ENCODE measurements around the gene THAP7. TPM values are rescaled to one million over a fixed set of nuclear protein-coding genes. Genes with fewer than 3 reads are reported as not detected.
A peak's percentile ranks its signal among the peaks of the same experiment; 100 is the strongest.

The THAP7 gene
- total and polyA plus RNA-seq, 11 donors, result 15.3 to 39.0 (median 20.3) TPM

- TF ChIP-seq CTCF (IDR thresholded peaks at IDR 0.05) (no peak), POLR2A (IDR thresholded peaks at IDR 0.05) (no peak)
- Histone ChIP-seq H3K27me3 (peaks cover 0 to 29% (median 11%) of the 10 kb centered on the region in 9 donors), H3K4me1 (peaks cover 0 to 21% (median 5%) of the 10 kb centered on the region in 12 donors), H3K9me3 (no peaks in the 10 kb centered on the region), H3K27ac (no peak overlapping the region), H3K36me3 (no peaks in the 10 kb centered on the region), H3K4me3 (peak overlapping the region in 10 of 12 donors; percentile 23 to 55 (median 42))
- WGBS, 4 donors, result 2 to 24% (median 7%) methylated on average over 2 to 28 of the region's 28 CpGs
- intact Hi-C loops (cut with DNase I), result loop anchor here in 4 of 10 donors (5.0 to 10.0 kb wide), 6 partner anchors 47 to 110 kb away; partner anchors contain the start of genes CRKL (in 2 of the 4) and P2RX6 (in 1 of the 4)
- DNase-seq (no peak), ATAC-seq (no peak)
These were observed 37.2 kb downstream of the THAP7 start for GRCh38 chr22:20964799-20965103.

- no peak for ATAC-seq
- Histone ChIP-seq H3K9me3 (no peaks in the 10 kb centered on the region), H3K27me3 (peaks cover 0 to 29% (median 11%) of the 10 kb centered on the region in 9 donors), H3K27ac (no peak overlapping the region), H3K4me3 (peak overlapping the region in 10 of 12 donors; percentile 23 to 55 (median 42)), H3K4me1 (peaks cover 0 to 21% (median 5%) of the 10 kb centered on the region in 12 donors), H3K36me3 (no peaks in the 10 kb centered on the region)
- no peak for TF ChIP-seq CTCF (IDR thresholded peaks at IDR 0.05)
- TF ChIP-seq POLR2A (IDR thresholded peaks at IDR 0.05), result no peak
- DNase-seq, result peak in 2 of 5 donors; percentile 12 to 18
- intact Hi-C loops (cut with DNase I), result loop anchor here in 4 of 10 donors (5.0 to 10.0 kb wide), 5 partner anchors 47 to 111 kb away; partner anchors contain the start of genes CRKL (in 2 of the 4) and P2RX6 (in 1 of the 4)
- WGBS, 4 donors, result 63 to 68% (median 64%) methylated on average over 5 to 6 of the region's 6 CpGs
These were observed 37.7 kb downstream of the THAP7 start for GRCh38 chr22:20964090-20964798.

GRCh38 chr22:20963201-20964052, 38.5 kb downstream of the THAP7 start:
- ATAC-seq (no peak), DNase-seq (peak in 1 of 5 donors; percentile 41)
- WGBS, 4 donors, result 83 to 93% (median 87%) methylated on average over 6 to 7 of the region's 7 CpGs
- peaks cover 0 to 29% (median 11%) of the 10 kb centered on the region in 9 donors for H3K27me3 ChIP-seq
- intact Hi-C loops (cut with DNase I), result loop anchor here in 4 of 10 donors (5.0 to 10.0 kb wide), 5 partner anchors 46 to 111 kb away; partner anchors contain the start of genes CRKL (in 2 of the 4) and P2RX6 (in 1 of the 4)
- peaks cover 0 to 22% (median 5%) of the 10 kb centered on the region in 12 donors for H3K4me1 ChIP-seq
- H3K36me3 ChIP-seq, result no peaks in the 10 kb centered on the region
- H3K27ac ChIP-seq, result no peak overlapping the region
- H3K4me3 ChIP-seq, result no peak overlapping the region
- H3K9me3 ChIP-seq, result no peaks in the 10 kb centered on the region
- TF ChIP-seq POLR2A (IDR thresholded peaks at IDR 0.05) (no peak), CTCF (IDR thresholded peaks at IDR 0.05) (no peak)
